ENCODE results near the gene NFKB1.

GRCh38 chr4:102511830-102512605, 10.9 kb downstream of the NFKB1 start:
- no peak for TF ChIP-seq POLR2AphosphoS5 (IDR thresholded peaks at IDR 0.05; ENCODE audit: insufficient read depth in 1 of 2, low read depth in 1 of 2)
- TF ChIP-seq CTCF (IDR thresholded peaks at IDR 0.05) = no peak
